Mucosa of gallbladder (tissue), 1 donor: ENCODE data around the gene SLC5A8. TPM values are rescaled to one million over a fixed set of nuclear protein-coding genes. Genes with fewer than 3 reads are reported as not detected.
"Not testable (repeated sequence)": the region's sequence is repeated elsewhere in the genome, so short reads cannot be mapped to it uniquely, and the experiment has no call there.

ENCODE experiments used
- DNase-seq: peaks from one replicate; pipeline ENCODE4 v3.0.0-alpha.2; 2020; ENCODE audit warnings: low spot score
- total RNA-seq: library from RNA; stranded (reverse); gene quantifications from one replicate; pipeline ENCODE4 v1.2.1, GENCODE V29; 2021
- donor health status: DM: no; HTN: no; CAD: no.

Gene SLC5A8
- total RNA-seq, 1 donor from 2014 or later, result 0.06 TPM

DNA sequence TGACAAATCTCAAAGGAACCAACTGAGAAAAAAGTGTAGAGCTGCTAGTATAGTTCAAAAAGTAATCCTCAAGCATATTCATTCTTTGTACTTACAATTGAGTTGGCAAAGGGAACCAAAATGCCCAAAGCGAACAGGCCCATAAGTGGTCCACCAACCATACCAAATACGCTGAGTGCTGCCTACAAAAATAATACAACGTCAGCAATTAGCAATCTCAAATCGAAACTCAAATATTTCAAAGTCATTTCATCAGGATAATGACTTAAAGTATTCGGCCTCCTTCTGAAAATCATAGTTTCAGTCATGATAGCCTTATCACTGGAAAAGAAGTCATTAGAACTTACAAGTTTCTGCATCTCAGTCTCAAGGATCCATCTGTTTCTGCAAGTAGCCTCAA, 42.0 kb downstream of the SLC5A8 start:
- DNase-seq, result no peak

DNA sequence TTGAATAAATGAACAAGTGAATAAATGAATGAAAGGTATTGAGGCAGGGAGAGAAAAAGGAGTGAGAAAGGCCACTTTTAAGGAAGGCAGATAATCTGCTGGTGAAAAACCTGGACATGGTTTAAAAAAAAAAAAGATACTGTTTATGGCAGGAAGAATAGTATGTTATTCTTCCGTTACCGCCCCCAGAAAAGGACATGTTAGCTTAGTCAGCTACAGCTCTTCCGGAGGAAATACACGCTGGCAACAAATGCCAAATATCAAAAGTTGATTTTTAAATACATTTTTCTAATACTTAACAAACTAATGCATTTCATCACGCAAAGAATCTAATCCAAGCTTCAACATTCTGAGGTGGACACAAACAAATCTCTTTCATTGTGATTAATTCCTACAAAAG, 43.2 kb downstream of the SLC5A8 start:
- no peak for DNase-seq

DNA sequence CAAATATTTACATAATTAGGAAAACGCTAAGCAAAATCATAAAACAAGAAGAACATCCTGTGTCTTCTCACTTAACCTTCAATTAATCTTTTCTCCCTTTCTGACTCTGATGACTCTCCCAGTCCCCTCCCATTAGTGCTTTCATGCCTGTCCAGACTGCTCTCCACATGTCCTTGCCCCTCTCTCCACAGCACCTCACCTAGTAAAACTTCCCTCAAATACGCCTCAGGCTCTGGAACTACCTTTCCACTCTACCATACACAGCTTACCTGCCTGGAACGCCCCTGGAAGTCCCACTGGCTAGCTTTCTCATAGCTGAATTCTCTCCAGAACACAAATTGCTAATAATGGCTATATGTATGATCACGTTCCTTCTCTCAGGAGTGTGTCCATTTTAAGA, 44.7 kb downstream of the SLC5A8 start:
- no peak for DNase-seq

DNA sequence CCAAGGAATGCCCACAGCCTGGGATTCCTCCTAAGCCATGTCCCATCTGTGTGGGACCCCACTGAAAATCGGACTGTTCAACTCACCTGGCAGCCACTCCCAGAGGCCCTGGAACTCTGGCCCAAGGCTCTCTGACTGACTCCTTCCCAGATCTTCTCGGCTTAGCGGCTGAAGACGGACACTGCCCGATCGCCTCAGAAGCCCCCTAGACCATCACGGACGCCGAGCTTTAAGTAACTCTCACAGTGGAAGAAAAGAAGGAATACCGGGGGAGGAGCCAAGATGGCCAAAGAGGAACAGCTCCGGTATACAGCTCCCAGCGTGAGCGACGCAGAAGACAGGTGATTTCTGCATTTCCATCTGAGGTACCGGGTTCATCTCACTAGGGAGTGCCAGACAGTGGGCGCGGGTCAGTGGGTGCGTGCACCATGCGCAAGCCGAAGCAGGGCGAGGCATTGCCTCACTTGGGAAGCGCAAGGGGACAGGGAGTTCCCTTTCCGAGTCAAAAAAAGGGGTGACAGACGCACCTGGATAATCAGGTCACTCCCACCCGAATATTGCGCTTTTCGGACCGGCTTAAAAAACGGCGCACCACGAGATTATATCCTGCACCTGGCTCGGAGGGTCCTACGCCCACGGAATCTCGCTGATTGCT, 64.1 kb downstream of the SLC5A8 start:
- DNase-seq, result not testable (repeated sequence)

DNA sequence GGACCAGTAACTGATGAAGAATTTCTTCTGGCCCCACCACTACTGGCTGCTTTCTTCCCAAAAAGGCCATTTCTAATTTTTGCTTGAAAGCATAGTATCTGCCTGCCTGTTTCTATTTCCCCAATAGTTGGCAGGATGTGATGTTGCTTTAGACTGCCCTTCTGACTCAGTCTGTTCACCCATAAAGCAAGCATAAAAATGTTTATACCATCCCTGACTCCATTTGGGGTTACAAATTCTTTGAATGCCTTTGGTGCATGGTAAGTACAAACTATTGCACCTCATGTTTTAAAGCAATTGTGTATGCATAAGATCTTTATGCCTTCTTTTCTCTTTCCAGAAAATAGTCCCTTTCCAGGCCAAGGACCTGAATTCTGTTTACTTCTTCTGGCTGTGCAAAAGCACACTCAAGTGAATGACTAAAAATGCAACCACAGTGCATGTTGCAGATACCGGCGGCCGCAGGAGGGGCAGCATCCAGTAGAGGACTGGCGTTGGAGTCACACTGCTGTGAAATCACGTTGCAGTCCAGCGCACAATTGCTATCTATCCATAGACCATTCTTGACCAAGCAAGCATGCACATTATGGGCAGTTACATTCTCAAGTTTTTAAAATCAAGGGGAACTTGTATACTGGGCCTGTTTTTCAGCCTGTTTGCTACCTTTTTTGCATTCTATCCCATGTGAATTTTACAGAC, 82.4 kb downstream of the SLC5A8 start:
- DNase-seq, result no peak

DNA sequence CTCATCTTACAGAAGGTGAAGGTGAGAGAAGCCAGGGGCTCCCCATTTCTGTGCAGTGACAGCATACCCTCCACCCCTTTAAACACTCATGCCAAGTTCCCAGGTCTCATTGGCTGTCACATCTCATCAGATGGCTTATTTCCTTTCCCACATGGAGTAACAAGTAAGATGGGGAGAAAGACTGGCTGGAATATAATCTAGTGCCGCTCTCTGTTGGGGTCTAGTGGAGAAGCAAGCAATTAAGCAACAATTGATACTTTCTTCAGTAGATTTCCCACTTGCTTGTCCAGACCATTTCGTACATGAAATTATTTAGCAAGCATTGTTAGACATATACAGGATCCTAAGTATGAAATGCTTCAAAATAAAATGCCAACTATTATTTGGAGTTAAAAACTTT, 92.2 kb downstream of the SLC5A8 start:
- DNase-seq, result no peak

DNA sequence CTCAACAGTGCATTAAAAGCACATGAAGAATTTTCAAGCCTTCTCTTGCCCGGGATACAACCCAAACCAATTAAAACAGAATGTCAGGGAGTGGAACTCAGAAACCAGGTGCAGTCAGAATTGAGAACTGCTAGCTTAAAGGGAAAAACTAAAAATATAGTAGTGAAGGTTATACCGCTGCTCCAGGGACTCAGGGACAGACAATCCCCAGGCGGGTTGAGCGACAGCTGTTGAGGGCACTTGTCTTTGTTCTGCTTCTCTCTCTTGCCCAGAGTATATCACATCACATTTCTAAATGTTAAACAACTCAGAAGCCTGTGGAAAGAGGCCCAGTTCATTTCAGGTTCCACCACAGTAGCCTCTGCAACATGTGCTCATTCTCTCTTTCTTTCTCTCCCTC, 93.1 kb downstream of the SLC5A8 start:
- no peak for DNase-seq

DNA sequence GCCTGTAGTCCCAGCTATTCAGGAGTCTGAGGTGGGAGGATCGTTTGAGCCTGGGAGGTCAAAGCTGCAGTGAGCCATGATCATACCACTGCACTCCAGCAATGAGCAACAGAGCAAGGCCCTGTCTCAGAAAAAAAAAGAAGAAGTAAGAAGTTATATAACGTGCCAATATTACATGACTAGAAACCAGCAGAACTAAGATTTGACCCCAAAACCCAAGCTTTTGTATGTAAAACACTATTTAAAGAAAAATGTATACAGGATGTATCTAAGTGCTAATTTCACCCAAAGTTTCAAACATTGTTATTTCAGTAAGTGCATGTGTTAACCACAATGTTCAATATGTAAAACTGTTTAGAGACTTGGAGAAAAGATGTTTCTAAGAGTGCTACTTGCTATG, 94.7 kb downstream of the SLC5A8 start:
- DNase-seq, result no peak

DNA sequence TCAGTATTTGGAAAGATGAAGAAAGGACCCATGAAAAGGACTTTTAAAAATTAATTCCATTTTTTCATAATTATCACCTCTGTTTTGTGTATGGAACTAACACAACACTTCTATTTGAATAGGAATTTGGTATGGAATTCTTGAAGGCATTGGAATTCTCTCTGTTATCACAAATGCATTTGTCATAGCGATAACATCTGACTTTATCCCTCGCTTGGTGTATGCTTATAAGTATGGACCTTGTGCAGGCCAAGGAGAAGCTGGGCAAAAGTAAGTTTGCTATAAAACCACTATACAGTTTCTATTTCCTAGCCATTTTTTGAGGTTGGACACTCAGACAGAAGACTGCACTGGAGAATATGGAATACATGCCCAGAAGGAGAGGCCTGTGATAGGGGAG, 98.6 kb downstream of the SLC5A8 start:
- DNase-seq, result no peak

DNA sequence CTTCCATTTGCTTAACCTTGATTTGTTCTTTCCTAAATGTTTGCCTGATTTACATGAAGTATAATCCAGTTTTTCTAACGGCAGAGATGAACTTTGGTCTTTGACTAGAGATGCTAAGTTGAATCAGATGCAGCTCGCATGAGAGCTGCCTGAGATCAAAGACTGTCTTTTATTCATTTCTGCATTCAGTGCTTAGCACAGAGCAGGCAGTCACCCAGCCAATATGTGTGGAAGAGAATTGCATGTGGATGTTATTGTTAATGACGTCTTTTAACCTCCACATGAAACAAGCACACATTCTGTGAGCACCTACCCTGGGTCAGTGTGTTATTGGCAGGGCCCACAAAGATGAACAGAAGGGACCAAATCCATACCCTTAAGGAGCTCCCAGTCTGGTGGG, 99.2 kb downstream of the SLC5A8 start:
- DNase-seq, result no peak

DNA sequence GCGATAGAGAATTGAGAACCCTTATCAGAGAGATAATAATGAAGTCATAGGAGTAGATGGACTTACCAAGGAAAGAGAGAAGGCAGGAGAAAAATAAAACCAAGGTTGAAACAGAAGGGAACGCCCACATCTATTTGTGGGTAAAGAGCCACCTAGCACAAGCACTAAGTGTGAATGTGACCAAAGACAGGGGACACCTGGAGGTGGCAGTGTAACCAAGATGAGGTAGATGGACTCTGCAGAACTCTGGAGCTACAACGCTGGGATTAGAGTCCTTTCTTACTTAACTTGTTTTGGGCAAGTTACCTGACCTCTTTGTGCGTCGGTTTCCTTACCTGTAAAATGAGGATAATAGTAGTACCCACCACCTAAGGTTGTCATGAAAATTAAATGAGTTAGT, 101.9 kb downstream of the SLC5A8 start:
- no peak for DNase-seq

DNA sequence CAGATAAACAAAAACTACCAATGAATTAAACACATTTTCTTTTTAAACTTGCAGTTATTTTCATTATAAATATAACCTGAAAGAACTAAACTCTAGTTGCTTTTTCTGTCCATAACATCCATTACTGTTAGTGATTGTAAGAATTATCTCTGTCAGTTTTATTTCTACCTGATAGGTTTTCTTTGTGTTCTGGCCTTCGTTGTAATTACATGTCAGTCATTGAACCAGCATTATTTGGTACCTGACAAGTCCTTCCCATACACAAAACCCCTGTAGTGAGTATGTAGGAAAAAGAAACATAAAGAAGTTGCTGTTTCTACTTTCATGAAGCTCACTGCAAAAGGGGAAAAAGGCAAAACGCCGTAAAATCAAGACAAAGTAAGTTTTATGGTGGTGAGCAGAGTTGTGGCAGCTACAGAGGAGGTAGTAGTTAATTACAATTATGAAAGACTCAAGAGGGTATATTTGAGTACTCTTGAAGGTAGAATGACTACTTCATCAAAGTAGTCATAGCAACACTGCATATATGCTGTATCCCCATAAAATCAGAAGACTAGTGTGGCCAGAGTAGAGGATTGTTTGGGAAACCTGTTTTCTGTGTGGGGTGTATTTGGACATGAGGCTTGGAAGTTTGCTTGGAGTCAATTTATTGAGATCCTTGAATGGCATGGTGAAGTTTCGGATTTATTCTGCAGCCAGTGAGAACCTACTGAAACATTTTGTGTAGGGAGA, 102.8 kb downstream of the SLC5A8 start:
- no peak for DNase-seq

Other genes starting within 250 kb of the SLC5A8 start
- 6.3 TPM for gene UTP20, start 69.9 kb upstream of the SLC5A8 start, total RNA-seq
- 91.3 TPM for gene ARL1, start 197.5 kb upstream of the SLC5A8 start, total RNA-seq